GM21526 (cell line): ENCODE results near the gene SIAH2.
A peak's percentile ranks its signal among the peaks of the same experiment; 100 is the strongest.

Source experiments
- ATAC-seq: cut with Tn5 transposase; IDR thresholded peaks from one replicate; pipeline ENCODE4 v1.9.1; 2021; ENCODE audit warnings: moderate library complexity; ENCODE audit not compliant: unreplicated experiment, low FRiP score

The SIAH2 gene

DNA sequence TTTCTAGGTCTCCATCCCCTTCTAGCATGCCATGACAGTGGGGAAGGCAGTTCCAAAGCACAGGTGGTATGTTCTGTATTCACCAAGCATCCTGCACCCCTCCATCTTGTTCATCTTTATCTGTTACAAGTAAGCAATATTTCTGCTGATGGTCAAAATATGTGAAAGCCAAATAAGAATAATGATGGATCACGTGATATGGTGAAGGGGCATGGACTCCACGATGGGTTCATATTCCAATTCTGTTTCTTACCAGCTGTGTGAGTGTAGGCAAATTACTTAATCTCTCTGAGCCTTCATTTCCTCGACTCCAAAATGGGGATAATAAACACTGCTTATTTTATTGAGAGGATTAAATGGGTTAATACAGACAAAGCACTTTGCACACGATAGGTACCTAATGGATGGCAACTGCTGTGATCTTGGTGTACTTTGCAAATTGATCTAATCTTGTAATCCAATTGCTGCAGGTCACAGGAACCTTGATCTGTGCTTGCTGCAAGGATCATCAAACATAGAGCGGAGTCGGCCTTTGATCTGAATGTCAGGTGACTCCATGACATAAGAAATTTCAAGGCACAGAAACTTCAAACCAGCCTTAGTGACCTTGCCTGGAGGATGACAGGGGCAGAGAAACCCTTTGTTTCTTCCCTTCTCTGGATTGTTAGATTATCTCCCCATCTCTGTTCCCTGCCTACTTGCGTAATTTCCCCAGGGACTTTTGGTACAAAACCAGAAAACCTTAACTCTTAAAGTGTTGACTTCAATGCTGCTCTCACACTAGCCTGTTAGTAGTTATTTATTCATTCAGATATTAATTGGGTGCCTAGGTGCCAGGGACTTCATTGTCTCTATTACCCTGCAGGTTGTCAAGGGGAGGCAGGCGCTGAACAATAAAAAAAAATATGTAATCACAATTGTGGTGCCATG lies 25.8 kb downstream of the SIAH2 start:
- no peak for ATAC-seq

DNA sequence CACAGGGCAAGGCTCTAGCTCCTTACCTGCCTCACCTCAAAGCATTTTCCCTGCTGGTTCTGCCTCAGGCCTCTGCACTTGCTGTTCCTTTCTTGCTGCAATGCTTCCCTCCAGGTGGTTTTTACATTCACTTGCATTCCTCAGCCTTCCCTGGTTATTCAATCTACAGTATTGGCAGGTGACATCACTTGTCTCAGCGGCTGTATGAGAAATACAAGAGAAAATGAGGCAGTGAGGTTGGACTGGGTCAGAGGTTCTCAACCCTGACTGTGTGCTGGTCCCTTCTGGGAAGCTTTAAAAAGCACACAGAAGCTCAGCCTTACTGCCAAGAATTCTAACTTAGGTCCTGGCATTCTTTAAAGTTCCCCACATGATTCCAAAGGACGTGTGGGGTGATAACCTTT lies 26.7 kb downstream of the SIAH2 start:
- no peak for ATAC-seq

DNA sequence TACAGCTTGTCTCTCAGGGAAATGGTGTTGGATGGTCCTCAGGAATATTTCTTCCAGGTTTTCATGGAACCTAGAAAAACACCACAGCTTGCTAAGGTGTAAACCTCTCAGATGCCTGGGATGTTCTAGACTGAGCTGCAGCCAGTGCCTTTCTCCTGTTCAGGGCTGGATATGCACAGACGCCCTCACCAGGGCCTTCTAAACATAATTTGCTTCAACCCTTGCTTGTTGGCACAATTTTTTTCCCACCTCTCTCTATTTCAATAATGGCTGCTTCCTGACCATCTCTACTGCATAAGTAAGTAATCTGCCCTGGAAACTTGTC lies 28.2 kb downstream of the SIAH2 start:
- ATAC-seq, result no peak

DNA sequence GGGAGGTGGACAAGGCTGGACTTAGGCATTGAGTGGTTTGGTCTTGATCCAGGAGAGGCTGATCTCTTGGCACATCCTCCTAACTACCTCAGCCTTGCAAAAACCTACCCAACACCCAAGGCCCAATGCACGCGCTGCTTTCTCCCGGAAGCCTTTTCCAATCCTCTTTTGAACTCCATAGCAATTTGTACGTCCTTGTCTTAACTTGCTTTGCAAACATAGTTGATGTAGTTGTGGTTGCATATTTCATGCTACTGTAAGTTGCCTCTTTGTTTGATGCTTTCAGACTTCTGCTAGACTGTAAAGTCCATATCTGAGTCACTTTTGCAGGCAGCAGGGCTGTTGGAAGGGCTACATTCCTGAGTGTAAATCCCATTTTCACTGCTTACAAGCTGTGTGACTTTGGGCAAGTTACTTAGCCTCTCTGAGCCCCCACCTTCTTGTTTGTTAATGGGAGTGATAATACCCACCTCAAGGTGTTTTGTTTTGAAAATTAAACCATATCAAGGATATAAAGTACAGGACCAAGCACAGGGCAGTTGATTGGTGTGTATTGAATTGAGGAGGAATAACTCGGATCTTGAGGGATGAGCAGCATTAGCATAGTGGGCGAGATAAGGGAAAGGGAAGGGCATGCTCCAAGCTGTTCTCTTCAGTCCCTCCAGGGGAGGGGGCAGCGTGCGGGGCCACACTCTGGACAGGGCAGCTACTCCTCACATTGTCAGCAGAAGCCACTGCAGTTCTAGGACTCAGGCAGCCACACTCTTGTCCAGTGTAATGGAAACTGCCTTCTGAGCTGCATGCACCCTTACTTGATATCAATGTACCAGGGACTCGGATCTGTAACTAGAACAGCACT lies 28.8 kb downstream of the SIAH2 start:
- ATAC-seq, result no peak

DNA sequence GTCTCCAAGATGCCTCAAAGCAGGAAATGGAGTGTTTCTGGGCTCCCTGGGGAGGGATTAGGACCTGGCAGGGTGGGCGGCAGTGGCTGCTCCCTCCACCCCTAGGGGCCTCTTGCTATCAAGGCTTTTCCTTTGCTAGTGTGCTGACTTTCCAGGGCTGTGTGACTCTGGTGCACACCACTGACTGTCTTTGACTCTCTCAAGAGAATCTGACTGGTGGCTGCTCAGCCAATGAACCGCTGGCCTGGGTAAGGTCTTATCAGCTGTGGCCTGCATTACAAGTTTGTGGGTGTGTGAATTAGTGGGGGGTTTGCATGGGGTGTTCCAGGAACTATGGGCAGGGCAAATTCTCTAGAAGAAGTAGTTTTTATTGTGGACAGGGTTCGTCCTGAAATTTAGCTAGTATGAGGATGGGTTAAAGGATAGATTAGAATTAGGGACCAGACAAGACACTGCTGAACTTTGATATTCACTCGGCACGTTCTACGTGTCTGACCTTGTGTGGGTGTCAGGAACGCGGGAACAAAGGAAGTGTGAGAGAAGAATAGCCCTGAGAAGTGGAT lies 29.5 kb downstream of the SIAH2 start:
- ATAC-seq, result no peak

DNA sequence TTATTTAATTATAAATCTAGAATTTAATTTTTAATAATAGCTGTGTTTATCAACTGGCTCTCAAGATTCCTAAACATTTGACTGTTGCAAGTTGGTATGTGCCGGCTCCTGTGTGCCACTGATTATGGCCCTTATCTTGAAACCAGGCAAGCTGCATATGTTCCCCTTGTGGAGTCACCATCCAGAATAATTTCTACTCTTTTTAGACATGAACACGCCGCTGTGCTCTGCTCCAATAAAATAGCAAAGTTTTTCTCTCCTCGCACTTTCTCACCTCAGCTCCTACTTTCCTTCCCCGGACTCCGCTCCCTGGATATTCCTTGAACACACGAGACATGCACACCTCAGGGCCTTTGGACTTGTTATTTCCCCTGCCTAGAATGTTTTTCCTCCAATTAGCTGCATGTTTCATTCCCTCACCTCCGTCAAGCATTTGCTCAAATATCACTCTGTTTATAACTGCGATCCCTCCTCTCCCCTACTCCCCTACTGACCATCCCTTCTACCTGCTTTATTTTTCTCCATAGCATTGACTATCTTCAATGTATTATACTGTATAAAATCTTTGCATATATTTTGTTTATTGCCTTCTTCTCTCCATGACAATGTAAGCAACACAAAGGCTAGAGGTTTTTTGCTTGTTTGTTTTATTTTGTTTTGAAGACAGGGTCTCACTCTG lies 33.1 kb downstream of the SIAH2 start:
- ATAC-seq, result no peak

DNA sequence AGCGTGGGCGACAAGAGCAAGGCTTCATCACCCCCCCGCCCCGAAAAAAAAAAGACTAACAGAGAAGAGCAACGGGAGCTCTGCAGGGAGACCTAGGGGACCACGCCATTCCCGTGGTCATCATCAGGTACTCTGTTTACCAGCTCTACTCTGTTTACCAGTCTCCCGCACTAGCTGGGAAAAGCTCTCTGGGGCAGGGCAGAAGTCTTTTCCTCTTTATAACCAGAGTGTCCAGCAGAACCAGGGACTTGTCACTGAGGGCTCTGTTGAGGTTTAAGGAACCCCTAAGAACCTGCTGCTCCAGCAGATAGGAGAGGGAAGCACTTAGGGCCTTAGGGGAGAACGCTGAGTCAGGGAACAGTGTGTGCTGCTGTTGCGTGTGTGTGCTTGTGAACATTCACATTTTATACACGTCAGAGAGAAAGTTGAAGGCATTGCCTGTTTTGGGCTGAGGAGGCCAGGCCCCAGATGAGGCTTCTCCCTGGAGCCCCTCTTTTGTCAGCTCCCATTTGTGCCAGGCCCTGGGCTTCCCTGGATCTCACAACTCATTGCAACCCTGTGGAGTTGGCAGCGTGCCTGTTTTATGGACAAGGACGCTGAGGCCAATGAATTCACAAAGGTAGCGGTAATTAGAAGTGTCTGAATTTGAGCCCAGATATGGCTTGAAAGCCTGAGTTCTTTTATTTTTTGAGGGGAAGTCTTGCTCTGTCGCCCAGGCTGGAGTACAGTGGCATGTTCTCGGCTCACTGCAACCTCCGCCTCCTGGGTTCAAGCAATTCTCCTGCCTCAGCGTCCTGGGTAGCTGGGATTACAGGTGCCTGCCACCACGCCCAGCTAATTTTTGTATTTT lies 35.1 kb downstream of the SIAH2 start:
- no peak for ATAC-seq

DNA sequence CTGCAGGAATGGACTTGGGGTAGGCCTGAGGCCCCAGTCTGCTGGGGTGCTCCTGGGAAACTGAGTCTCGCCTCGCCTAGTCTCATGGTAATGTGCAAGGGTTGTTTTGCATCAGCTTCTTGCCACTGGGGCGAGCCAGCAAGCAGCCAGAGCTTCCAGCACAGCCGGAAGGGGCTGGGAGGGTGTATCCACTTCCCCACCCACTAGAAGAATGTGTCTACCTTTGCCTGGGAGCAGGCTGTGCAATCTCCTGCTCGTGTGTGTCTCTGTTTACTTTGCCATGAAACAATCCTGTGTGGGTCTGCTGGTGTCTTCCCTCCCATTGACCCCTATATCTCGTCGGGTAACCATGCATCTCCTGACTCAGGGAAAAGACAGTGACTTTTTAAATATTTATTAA lies 37.4 kb downstream of the SIAH2 start:
- no peak for ATAC-seq

DNA sequence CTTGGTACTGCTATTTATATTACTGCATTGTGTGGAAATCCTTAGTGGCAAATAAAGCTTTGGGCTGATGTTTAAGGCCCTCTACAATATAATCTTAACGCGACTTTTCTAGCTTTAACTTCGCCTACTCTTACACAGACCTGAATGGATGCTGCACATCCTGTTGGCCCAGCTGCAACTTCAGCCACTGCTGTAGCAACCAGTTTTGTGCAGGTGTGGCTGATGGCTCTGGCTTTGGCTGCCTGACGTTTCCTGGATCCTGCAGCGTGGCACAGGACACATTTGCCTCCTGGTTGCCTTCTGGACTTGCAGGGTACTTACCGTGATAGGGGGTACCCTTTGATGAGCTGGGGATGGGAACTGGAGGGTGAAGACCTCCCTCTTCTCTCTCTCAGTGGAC lies 39.0 kb downstream of the SIAH2 start:
- no peak for ATAC-seq

DNA sequence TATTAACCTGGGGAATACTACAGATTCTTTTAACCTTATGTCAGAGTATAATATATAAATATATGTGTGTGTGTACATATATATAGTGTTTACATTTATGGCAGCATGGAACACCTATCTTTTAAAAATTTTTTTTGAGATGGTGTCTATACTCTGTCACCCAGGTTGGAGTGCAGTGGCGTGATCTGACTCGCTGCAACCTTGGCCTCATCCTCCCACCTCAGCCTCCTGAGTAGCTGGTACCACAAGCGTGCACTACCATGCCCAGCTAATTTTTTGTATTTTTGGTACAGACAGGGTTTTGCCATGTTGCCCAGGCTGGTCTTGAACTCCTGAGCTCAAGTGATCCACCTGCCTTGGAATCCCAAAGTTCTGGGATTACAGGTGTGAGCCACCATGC lies 40.7 kb downstream of the SIAH2 start:
- ATAC-seq, result no peak

DNA sequence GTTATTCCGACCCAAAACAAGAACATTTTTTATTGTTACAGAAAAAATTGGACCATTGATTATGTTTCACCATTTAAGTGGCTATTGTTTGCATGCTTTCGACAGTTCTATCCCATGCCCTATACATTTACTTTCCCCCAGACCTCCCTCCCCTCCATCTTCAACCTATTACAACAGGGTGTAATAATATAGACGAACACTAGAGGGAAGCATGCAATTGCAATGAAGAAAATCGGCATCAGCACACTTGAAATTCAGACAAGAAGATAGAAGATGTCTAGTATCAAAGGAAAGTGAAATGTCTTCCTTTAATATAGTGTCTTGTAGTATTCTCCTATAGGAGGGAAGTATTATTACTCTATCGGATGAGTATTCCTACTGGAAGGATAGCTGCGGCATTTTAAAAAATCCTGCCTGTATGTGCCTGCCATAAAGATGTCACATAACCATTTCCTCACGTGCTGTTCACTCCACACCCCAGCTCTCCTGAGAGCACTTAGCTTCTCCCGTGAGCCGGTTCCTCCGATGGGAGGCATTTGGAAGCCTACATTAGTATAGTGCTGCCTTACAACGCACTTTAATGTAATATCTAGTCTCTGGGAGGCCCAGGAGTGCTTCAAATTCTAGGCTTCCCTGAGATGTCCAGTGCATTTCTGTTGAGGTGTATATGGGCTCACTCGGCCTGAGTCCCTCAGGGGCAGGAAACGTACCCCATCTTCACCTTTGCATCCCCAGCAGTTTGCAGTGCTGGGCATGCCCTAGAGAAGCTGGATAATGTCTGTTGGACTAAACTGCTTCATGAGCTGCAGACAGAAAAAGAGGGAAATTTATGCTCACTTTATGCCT lies 41.5 kb downstream of the SIAH2 start:
- ATAC-seq, result peak; percentile 77

DNA sequence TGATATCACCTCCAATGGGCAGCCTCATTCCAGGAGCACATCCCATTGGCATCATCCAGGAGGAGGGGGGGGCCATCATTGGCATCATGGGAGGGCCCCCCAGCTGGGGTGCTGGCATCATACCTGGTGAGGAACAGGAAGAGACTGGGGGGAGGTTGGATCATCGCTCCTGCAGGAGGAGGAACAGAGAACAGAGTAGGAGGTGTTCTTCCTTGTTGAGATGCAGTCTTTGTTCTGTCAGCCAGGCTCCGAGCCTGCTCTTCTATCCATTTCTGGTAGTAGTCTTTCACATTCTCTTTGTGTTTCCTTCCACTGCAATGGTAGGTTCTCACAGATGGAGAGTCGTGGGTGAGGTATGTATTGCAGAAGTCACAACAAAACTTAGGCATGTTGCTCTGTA lies 42.5 kb downstream of the SIAH2 start:
- ATAC-seq, result no peak

DNA sequence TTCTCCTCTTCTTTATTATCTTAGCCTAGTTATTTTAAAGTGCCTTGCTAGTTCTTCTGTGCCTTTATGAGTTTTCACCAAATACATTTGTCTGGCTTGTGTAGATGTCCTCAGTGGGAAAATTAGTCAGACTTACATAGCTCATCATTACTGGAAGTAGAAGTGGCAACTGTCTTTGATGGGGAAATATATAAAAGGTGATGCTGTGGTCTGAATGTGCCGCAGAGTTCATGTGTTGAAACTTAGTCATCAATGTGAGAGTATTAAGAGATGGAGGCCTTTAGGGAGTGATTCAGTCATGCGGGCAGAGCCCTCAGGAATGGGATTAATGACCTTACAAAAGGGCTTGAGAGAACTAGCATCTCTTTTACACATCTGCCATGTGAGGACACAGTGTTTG lies 52.9 kb downstream of the SIAH2 start:
- no peak for ATAC-seq

DNA sequence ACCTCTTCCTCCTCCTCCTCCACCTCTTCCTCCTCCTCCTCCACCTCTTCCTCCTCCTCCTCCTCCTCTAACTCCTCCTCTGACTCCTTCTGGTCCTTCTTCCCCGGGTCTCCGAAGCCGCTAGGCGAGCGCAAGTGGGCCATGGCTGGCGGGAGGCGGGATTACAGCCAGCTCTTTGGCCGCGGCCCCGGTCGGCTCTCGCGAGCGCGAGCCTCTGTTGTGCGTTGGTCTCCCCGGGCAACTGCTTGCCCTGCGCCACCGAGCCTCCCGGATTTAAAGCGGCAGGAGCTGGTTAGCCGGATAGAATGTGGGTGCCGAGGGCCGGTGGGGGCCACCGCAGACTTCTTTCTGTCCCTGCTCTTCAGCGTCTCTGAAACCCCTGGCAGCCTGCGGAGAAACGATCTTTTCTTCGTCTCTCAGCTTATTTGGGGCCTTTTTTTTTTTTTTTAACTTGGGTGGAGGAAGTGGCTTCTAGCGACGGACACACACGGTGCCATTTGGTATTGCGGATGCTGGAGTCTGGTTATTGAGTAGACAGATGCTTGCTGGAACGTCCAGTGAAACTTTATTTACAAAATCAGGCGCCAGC lies 59.1 kb downstream of the SIAH2 start, which contains the start of gene ERICH6:
Gene ERICH6 (minus strand): TSS at position 165 of the 589 bp plus-strand sequence. CDS start 22 bp downstream, at position 143.
- ATAC-seq, result peak; percentile 99

DNA sequence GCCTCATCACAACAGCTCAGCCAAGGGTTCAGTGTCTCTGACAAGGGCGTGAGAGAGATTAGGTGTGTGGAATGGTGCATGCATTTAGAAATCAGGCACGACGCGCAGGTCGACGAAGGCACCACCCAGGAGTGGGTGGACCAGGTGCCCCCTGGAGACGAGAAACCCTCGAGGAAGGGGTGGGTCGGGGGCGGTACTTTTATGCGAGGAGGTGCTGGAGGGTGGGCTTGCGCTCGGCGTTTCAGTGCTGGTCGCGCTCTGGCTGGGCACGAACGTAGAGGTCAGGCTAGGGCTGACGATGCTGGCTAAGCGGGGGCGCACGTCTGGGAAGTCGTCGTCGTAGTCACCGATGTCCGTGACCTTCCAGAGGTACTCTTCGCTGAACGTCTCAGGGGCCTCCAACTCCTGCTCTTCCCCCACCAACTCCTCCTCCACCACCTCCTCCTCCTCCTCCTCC lies 59.6 kb downstream of the SIAH2 start:
- peak; percentile 31 for ATAC-seq

DNA sequence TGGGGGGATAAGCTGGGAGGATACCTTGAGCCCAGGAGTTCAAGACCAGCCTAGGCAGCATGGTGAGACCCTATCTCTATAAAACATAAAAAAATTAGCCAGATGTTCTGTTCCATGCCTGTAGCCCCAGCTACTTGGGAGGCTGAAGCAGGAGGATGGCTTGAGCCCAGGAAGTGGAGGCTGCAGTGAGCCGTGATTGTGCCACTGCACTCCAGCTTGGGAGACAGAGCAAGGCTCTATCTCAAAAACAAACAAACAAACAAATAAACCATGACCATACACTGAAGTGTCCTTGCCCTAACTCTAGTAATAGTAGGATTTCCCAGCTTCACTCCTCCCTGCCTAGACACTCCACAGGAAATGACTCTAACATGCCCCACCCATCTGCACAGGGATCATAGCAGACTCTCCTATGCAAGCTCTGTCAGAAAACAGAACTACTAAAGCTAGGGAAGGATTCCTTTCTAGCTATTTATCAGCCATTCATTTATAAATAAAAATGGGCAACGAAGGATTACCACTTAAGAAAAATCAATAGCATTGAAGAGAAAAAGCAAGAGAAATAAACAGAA lies 63.8 kb downstream of the SIAH2 start:
- no peak for ATAC-seq

DNA sequence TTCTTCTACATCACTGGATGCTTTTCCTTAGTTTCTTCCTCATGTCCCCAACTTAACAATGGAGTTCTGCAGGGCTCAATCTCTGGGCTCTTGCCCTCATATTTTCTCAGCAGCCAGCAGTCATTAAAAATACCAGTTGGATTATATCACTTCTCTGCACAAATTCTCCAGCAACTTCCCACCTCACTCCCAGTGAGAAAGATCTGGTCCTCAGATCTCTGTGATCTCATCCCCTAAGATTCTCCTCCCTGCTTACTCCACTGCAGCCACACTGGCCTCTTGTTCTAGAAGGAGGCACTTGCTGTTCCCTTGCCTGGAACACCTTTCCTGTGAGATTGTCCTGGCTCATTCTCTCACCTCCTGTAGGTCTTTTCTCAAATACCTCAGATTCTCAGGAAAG lies 65.3 kb downstream of the SIAH2 start:
- no peak for ATAC-seq

DNA sequence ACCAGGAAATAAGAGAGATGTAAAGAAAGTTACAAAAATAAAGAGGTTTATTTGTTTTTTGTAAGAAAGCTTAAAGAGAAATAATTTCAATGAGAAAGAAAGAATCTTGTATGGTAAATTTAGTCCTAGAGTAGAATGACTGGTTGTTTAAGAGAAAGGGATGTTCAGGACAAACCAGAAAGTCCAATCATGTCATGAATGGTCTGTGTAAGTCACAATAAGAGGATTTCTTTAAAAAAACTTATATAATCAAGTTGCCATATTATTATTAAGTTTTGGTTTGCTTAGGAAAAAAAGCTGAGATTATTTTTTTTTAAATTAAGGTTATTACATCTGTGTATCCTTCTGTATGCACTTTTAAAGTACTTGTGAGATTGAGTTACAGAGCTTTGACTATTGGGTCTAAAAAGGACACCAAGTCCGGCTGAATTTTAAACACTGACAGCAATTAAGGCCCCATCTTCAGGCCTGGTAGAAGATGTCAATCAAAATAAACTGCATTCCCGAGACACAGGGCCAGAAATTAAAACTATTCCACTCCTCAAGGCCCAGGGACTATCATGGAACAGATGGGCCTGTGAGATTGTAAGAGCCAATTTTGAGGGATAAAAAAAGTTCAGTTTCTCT lies 71.4 kb downstream of the SIAH2 start:
- ATAC-seq, result no peak
